Activated CD8-positive, alpha-beta T cell treated with anti-CD3 and anti-CD28 coated beads for 36 hours (primary cell): ENCODE data around the gene MYL7. TPM values are rescaled to one million over a fixed set of nuclear protein-coding genes. Genes with fewer than 3 reads are reported as not detected.

Experiments used
- ATAC-seq: fragments of 200-7000 bp; cut with Tn5 transposase; one replicate; pipeline ENCODE4 v1.10.0; 2021; ENCODE audit warnings: mild to moderate bottlenecking, moderate library complexity
- CTCF ChIA-PET: fragments of 350-600 bp; sonication (Branson Sonifier 250); formaldehyde crosslinking; loops from one replicate; lab custom pipeline; 2021; ENCODE audit warnings: antibody characterized with exemption; lab: Charles Lee
- POLR2A ChIA-PET: fragments of 350-600 bp; sonication (Branson Sonifier 250); formaldehyde crosslinking; loops from one replicate; lab custom pipeline; 2021; ENCODE audit warnings: antibody characterized with exemption; lab: Charles Lee
- DNase-seq: peaks from one replicate; pipeline ENCODE4 v3.0.0-alpha.2; 2020
- H3K27ac Mint-ChIP-seq: one replicate; pipeline ENCODE4 v1.8.0; 2021; ENCODE audit warnings: mild to moderate bottlenecking, mixed read lengths
- H3K27me3 Mint-ChIP-seq: one replicate; pipeline ENCODE4 v1.8.0; 2021; ENCODE audit warnings: mixed read lengths
- H3K36me3 Mint-ChIP-seq: one replicate; pipeline ENCODE4 v1.8.0; 2021; ENCODE audit warnings: low read depth, mixed read lengths
- H3K4me1 Mint-ChIP-seq: one replicate; pipeline ENCODE4 v1.8.0; 2021; ENCODE audit warnings: low read depth, mixed read lengths
- H3K4me3 Mint-ChIP-seq: one replicate; pipeline ENCODE4 v1.8.0; 2021; ENCODE audit warnings: mild to moderate bottlenecking, moderate library complexity, mixed read lengths
- H3K9me3 Mint-ChIP-seq: one replicate; pipeline ENCODE4 v1.8.0; 2021; ENCODE audit warnings: mixed read lengths
- intact Hi-C: fragments of 100-400 bp; cut with micrococcal nuclease; formaldehyde crosslinking; loops from one replicate; pipeline ENCODE4 v1.10.0; 2022
- total RNA-seq, 2 experiments: library from RNA; stranded (reverse); gene quantifications; one replicate each; pipeline ENCODE4 v1.2.3, GENCODE V29; 2021
- TF ChIP-seq, protein P1 (sequence below): fragments of 200-600 bp; IDR thresholded peaks from one replicate; pipeline ENCODE4 v1.8.0; 2022; ENCODE audit warnings: antibody characterized with exemption, mild to moderate bottlenecking

MYL7 gene
- total RNA-seq, 2 experiments from 2014 or later: not detected

DNA sequence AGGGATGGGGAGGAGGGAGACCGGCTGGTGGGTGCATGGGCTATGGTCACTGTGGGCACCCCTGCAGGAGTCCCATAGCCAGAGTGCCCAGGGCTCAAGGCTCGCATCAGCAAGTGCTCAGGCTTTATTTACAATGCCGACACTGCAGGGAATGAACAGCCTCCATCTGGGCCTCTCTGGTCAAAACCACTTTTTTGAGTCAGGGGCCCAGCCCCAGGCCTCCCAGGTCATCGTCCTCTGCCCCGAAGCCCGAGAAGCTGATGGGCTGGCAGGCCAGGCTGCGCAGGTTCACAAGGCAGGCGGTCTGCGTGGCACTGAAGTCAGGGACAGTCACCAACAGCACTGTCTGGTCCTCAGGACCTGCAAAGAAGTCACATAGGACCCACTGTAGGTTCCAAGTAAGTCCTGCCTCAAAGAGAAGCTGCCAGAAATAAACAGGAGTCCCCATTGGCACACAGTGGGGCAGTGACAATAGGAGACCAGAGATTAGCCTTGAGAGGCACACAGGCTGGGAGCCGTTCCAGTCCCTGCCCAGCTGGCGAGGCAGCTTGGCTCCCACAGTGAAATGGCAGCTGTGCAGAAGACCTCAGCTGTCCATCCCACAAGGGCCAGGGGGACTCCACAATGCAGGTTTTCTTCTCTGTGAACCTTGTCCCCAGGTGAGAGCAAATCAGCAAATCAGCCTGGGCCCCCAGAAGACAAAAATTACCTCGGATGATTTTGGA, 26.4 kb downstream of the MYL7 start:
- POLR2A ChIA-PET: interaction anchor here (1.0 to 2.5 kb wide), 6 partner anchors 8 to 70 kb away, joined by 3 to 17 read pairs (median 7); partner anchors contain the start of genes AEBP1, DBNL, PGAM2 and POLD2
- peaks cover 33% of the 10 kb centered on the region for H3K36me3 Mint-ChIP-seq
- no peaks in the 10 kb centered on the region for H3K9me3 Mint-ChIP-seq
- peaks cover 7% of the 10 kb centered on the region for H3K4me1 Mint-ChIP-seq
- no peak overlapping the region for H3K27ac Mint-ChIP-seq
- ATAC-seq: no peak
- no peak for DNase-seq
- H3K27me3 Mint-ChIP-seq: no peaks in the 10 kb centered on the region
- H3K4me3 Mint-ChIP-seq: no peak overlapping the region
- TF ChIP-seq, protein P1, sequence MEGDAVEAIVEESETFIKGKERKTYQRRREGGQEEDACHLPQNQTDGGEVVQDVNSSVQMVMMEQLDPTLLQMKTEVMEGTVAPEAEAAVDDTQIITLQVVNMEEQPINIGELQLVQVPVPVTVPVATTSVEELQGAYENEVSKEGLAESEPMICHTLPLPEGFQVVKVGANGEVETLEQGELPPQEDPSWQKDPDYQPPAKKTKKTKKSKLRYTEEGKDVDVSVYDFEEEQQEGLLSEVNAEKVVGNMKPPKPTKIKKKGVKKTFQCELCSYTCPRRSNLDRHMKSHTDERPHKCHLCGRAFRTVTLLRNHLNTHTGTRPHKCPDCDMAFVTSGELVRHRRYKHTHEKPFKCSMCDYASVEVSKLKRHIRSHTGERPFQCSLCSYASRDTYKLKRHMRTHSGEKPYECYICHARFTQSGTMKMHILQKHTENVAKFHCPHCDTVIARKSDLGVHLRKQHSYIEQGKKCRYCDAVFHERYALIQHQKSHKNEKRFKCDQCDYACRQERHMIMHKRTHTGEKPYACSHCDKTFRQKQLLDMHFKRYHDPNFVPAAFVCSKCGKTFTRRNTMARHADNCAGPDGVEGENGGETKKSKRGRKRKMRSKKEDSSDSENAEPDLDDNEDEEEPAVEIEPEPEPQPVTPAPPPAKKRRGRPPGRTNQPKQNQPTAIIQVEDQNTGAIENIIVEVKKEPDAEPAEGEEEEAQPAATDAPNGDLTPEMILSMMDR: no peak
- intact Hi-C loops: no loop called here
- CTCF ChIA-PET: no interaction called here

DNA sequence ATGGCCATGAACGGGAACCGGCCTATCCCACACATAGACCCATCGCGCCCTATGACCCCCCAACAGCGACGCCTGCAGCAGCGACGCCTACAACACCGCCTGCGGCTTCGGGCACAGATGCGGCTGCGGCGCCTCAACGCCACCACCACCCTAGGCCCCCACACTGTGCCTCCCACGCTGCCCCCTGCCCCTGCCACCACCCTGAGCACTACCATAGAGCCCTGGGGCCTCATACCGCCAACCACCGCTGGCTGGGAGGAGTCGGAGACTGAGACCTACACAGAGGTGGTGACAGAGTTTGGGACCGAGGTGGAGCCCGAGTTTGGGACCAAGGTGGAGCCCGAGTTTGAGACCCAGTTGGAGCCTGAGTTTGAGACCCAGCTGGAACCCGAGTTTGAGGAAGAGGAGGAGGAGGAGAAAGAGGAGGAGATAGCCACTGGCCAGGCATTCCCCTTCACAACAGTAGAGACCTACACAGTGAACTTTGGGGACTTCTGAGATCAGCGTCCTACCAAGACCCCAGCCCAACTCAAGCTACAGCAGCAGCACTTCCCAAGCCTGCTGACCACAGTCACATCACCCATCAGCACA, 27.3 kb downstream of the MYL7 start:
- Mint-ChIP-seq H3K27me3 (no peaks in the 10 kb centered on the region), H3K27ac (no peak overlapping the region), H3K4me3 (no peak overlapping the region), H3K36me3 (peaks cover 25% of the 10 kb centered on the region), H3K4me1 (no peaks in the 10 kb centered on the region), H3K9me3 (no peaks in the 10 kb centered on the region)
- POLR2A ChIA-PET: interaction anchor here (1.4 to 2.4 kb wide), 3 partner anchors 8 to 48 kb away, joined by 3 to 17 read pairs (median 7); partner anchors contain the start of genes AEBP1 and PGAM2
- intact Hi-C loops: no loop called here
- no peak for DNase-seq
- CTCF ChIA-PET: no interaction called here
- TF ChIP-seq, protein P1: no peak
- peak; percentile 10 for ATAC-seq

DNA sequence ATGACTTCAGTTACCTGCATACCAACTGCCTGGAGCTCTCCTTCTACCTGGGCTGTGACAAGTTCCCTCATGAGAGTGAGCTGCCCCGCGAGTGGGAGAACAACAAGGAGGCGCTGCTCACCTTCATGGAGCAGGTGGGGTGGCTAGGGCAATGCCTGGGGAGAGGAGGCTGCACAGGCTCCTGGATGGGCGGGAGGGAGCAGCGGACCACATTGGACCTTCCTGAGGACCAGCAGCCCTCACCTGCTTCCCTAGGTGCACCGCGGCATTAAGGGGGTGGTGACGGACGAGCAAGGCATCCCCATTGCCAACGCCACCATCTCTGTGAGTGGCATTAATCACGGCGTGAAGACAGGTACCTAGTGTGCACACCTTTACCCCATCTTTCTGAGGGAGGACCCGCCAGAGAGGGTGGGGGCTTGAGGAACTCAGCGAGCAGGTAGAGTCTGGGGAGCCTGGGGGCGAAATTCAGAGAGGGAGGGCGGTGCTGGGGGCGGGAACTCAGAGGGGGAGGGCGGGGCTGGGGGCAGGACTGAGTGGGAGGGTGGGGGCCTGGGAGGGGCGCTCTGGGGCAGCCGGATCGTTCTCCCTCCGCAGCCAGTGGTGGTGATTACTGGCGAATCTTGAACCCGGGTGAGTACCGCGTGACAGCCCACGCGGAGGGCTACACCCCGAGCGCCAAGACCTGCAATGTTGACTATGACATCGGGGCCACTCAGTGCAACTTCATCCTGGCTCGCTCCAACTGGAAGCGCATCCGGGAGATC, 28.0 kb downstream of the MYL7 start:
- TF ChIP-seq, protein P1: no peak
- H3K36me3 Mint-ChIP-seq: peaks cover 24% of the 10 kb centered on the region
- no peak for DNase-seq
- H3K4me1 Mint-ChIP-seq: no peaks in the 10 kb centered on the region
- H3K27me3 Mint-ChIP-seq: no peaks in the 10 kb centered on the region
- no peak for ATAC-seq
- ChIA-PET CTCF (no interaction called here), POLR2A (interaction anchor here (1.3 to 2.5 kb wide), 6 partner anchors 7 to 47 kb away, joined by 3 to 17 read pairs (median 6); partner anchors contain the start of genes AEBP1, PGAM2 and POLD2)
- intact Hi-C loops: no loop called here
- H3K4me3 Mint-ChIP-seq: no peak overlapping the region
- no peak overlapping the region for H3K27ac Mint-ChIP-seq
- H3K9me3 Mint-ChIP-seq: no peaks in the 10 kb centered on the region

DNA sequence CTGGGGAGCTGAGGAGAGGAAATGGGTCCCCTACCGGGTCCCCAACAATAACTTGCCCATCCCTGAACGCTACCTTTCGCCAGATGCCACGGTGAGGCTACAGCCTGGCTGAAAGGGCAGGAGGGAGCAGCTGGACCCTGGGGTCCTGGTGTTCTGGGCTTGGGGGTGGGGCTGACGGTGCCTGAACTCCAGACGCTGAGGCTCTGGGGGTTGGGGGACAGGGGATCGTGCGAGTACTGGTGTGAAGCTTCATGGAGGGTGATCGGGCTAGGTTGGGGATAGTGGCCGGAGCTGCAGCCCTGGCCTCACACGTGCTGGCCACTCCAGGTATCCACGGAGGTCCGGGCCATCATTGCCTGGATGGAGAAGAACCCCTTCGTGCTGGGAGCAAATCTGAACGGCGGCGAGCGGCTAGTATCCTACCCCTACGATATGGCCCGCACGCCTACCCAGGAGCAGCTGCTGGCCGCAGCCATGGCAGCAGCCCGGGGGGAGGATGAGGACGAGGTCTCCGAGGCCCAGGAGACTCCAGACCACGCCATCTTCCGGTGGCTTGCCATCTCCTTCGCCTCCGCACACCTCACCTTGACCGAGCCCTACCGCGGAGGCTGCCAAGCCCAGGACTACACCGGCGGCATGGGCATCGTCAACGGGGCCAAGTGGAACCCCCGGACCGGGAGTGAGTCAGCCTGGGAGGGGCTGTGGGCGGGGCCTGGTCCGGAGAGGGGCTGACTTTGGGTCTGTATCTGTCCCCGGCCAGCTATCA, 28.7 kb downstream of the MYL7 start:
- no peak overlapping the region for H3K4me3 Mint-ChIP-seq
- H3K27me3 Mint-ChIP-seq: no peaks in the 10 kb centered on the region
- intact Hi-C loops: no loop called here
- ChIA-PET POLR2A (interaction anchor here (0.6 to 2.5 kb wide), 6 partner anchors 8 to 686 kb away, joined by 3 to 13 read pairs (median 5); partner anchors contain the start of gene POLD2), CTCF (interaction anchor here (1.0 kb wide), 1 partner anchor 11 kb away, joined by 3 read pairs; no protein-coding TSS in a partner anchor)
- no peak overlapping the region for H3K27ac Mint-ChIP-seq
- DNase-seq (no peak), ATAC-seq (no peak)
- H3K9me3 Mint-ChIP-seq: no peaks in the 10 kb centered on the region
- no peaks in the 10 kb centered on the region for H3K4me1 Mint-ChIP-seq
- TF ChIP-seq, protein P1: no peak
- peaks cover 20% of the 10 kb centered on the region for H3K36me3 Mint-ChIP-seq
